HEK293 (cell line): Measurements from ENCODE around the gene CBY2.
A peak's percentile ranks its signal among the peaks of the same experiment; 100 is the strongest.

Experiments used
- CTCF ChIA-PET: fragments of 350-600 bp; formaldehyde crosslinking; extraction: SDS; loops from one replicate; lab custom pipeline; 2021; ENCODE audit warnings: antibody characterized with exemption; lab: Yijun Ruan, JAX
- POLR2A ChIA-PET: fragments of 300-600 bp; formaldehyde crosslinking; extraction: SDS; loops from one replicate; lab custom pipeline; 2020; ENCODE audit warnings: antibody characterized with exemption, inconsistent platforms; lab: Yijun Ruan, JAX
- H3K27ac ChIP-seq: fragments of 200-500 bp; sonication (Bioruptor generic); 2 replicates; pipeline ENCODE4 v1.5.1; 2014; ENCODE audit warnings: low read depth, low read length, control low read depth, inconsistent platforms; ENCODE audit errors: extremely low read depth
- H3K36me3 ChIP-seq, 2 experiments: fragments of 200-500 bp in 1 of 2; sonication (Bioruptor generic) in 1 of 2; 1 replicate in 1 of 2; 2 replicates in 1 of 2; pipeline ENCODE4 v1.5.1; 2014 to 2017; ENCODE audit warnings: inconsistent platforms in 2 of 2, low read length in 2 of 2; ENCODE audit not compliant: control insufficient read depth in 2 of 2, insufficient read depth in 1 of 2
- H3K4me1 ChIP-seq: fragments of 200-500 bp; sonication (Bioruptor generic); 2 replicates; pipeline ENCODE4 v1.5.1; 2014; ENCODE audit warnings: mild to moderate bottlenecking, low read length, inconsistent platforms; ENCODE audit not compliant: control insufficient read depth, insufficient read depth
- H3K4me3 ChIP-seq: 2 replicates; pipeline ENCODE4 v1.5.1; 2011; ENCODE audit warnings: low read depth, mild to moderate bottlenecking, control low read depth, low read length, moderate library complexity
- H3K9me3 ChIP-seq: fragments of 200-500 bp; sonication (Bioruptor generic); 2 replicates; pipeline ENCODE4 v1.5.1; 2014; ENCODE audit warnings: low read depth, low read length, inconsistent platforms; ENCODE audit not compliant: control insufficient read depth, insufficient read depth
- FEZF1 ChIP-seq: fragments of 450-650 bp; formaldehyde crosslinking; IDR thresholded peaks from 2 replicates; pipeline ENCODE4 v1.5.1; 2016; ENCODE audit warnings: missing biosample characterization, missing genetic modification characterization
- GLIS1 ChIP-seq: fragments of 450-650 bp; formaldehyde crosslinking; IDR thresholded peaks from 2 replicates; pipeline ENCODE4 v1.5.1; 2016; ENCODE audit warnings: missing biosample characterization, missing genetic modification characterization
- IKZF3 ChIP-seq: fragments of 450-650 bp; IDR thresholded peaks from 2 replicates; pipeline ENCODE4 v1.5.0; 2018; ENCODE audit warnings: missing biosample characterization, mild to moderate bottlenecking, missing genetic modification characterization, moderate library complexity
- MZF1 ChIP-seq: fragments of 450-650 bp; formaldehyde crosslinking; IDR thresholded peaks from 2 replicates; pipeline ENCODE4 v1.5.1; 2017; ENCODE audit warnings: missing biosample characterization, missing genetic modification characterization, borderline replicate concordance
- OSR2 ChIP-seq: fragments of 450-650 bp; formaldehyde crosslinking; IDR thresholded peaks from 2 replicates; pipeline ENCODE4 v1.5.1; 2016; ENCODE audit warnings: missing biosample characterization, missing genetic modification characterization
- PRDM2 ChIP-seq: fragments of 450-650 bp; formaldehyde crosslinking; IDR thresholded peaks from 2 replicates; pipeline ENCODE4 v1.5.1; 2016; ENCODE audit warnings: missing biosample characterization, missing genetic modification characterization, borderline replicate concordance
- PRDM6 ChIP-seq: fragments of 450-650 bp; formaldehyde crosslinking; IDR thresholded peaks from 2 replicates; pipeline ENCODE4 v1.5.1; 2017; ENCODE audit warnings: missing biosample characterization, missing genetic modification characterization
- WT1 ChIP-seq: fragments of 450-650 bp; formaldehyde crosslinking; IDR thresholded peaks from 2 replicates; pipeline ENCODE4 v1.5.1; 2016; ENCODE audit warnings: missing biosample characterization, missing genetic modification characterization
- ZBTB1 ChIP-seq: fragments of 450-650 bp; formaldehyde crosslinking; IDR thresholded peaks from 2 replicates; pipeline ENCODE4 v1.5.1; 2016; ENCODE audit warnings: missing biosample characterization, missing genetic modification characterization
- ZBTB44 ChIP-seq: fragments of 450-650 bp; IDR thresholded peaks from 2 replicates; pipeline ENCODE4 v1.5.1; 2018; ENCODE audit warnings: missing biosample characterization, mild to moderate bottlenecking, missing genetic modification characterization
- ZFP3 ChIP-seq: fragments of 450-650 bp; formaldehyde crosslinking; IDR thresholded peaks from 2 replicates; pipeline ENCODE4 v1.5.1; 2016; ENCODE audit warnings: low read depth, missing biosample characterization, missing genetic modification characterization
- ZNF16 ChIP-seq: fragments of 450-650 bp; formaldehyde crosslinking; IDR thresholded peaks from 2 replicates; pipeline ENCODE4 v1.5.1; 2016; ENCODE audit warnings: low read depth, missing biosample characterization, missing genetic modification characterization
- ZNF202 ChIP-seq: fragments of 450-650 bp; formaldehyde crosslinking; IDR thresholded peaks from 2 replicates; pipeline ENCODE4 v1.5.1; 2016; ENCODE audit warnings: missing biosample characterization, missing genetic modification characterization, borderline replicate concordance
- ZNF214 ChIP-seq: fragments of 450-650 bp; formaldehyde crosslinking; IDR thresholded peaks from 2 replicates; pipeline ENCODE4 v1.5.1; 2017; ENCODE audit warnings: missing biosample characterization, mild to moderate bottlenecking, missing genetic modification characterization, borderline replicate concordance
- ZNF354C ChIP-seq: fragments of 450-650 bp; formaldehyde crosslinking; IDR thresholded peaks from 2 replicates; pipeline ENCODE4 v1.5.1; 2016; ENCODE audit warnings: missing biosample characterization, missing genetic modification characterization, low read depth, borderline replicate concordance
- ZNF366 ChIP-seq: fragments of 450-650 bp; formaldehyde crosslinking; conservative IDR thresholded peaks from 2 replicates; pipeline ENCODE4 v1.5.1; 2016; ENCODE audit warnings: missing biosample characterization, missing genetic modification characterization
- ZNF37A ChIP-seq: fragments of 450-650 bp; IDR thresholded peaks from 2 replicates; pipeline ENCODE4 v1.5.1; 2018; ENCODE audit warnings: missing biosample characterization, missing genetic modification characterization
- ZNF488 ChIP-seq: fragments of 450-650 bp; formaldehyde crosslinking; IDR thresholded peaks from 2 replicates; pipeline ENCODE4 v1.5.1; 2016; ENCODE audit warnings: missing biosample characterization, missing genetic modification characterization
- ZNF544 ChIP-seq: fragments of 450-650 bp; formaldehyde crosslinking; IDR thresholded peaks from 2 replicates; pipeline ENCODE4 v1.5.0; 2017; ENCODE audit warnings: missing biosample characterization, missing genetic modification characterization
- ZNF548 ChIP-seq: fragments of 450-650 bp; formaldehyde crosslinking; IDR thresholded peaks from 2 replicates; pipeline ENCODE4 v1.5.1; 2016; ENCODE audit warnings: missing biosample characterization, missing genetic modification characterization
- ZNF561 ChIP-seq: fragments of 450-650 bp; IDR thresholded peaks from 2 replicates; pipeline ENCODE4 v1.5.1; 2018; ENCODE audit warnings: missing biosample characterization, missing genetic modification characterization, borderline replicate concordance
- ZNF596 ChIP-seq: fragments of 450-650 bp; IDR thresholded peaks from 2 replicates; pipeline ENCODE4 v1.5.0; 2018; ENCODE audit warnings: missing biosample characterization, mild to moderate bottlenecking, missing genetic modification characterization, moderate library complexity
- ZNF701 ChIP-seq: fragments of 450-650 bp; formaldehyde crosslinking; IDR thresholded peaks from 2 replicates; pipeline ENCODE4 v1.5.1; 2016; ENCODE audit warnings: missing biosample characterization, missing genetic modification characterization
- ZNF843 ChIP-seq: fragments of 450-650 bp; formaldehyde crosslinking; IDR thresholded peaks from 2 replicates; pipeline ENCODE4 v1.5.1; 2016; ENCODE audit warnings: missing biosample characterization, missing genetic modification characterization
- ZSCAN16 ChIP-seq: fragments of 450-650 bp; formaldehyde crosslinking; IDR thresholded peaks from 2 replicates; pipeline ENCODE4 v1.5.1; 2016; ENCODE audit warnings: missing biosample characterization, missing genetic modification characterization
- ZXDB ChIP-seq: fragments of 450-650 bp; formaldehyde crosslinking; IDR thresholded peaks from 2 replicates; pipeline ENCODE4 v1.5.1; 2016; ENCODE audit warnings: missing biosample characterization, missing genetic modification characterization

Gene CBY2

GRCh38 chr13:45674908-45675307, 27.2 kb upstream of the CBY2 start (continued):
- TF ChIP-seq ZNF488 (tag by site-specific recombination) (no peak), ZNF701 (tag by site-specific recombination) (0 out of 2 replicates have a peak, but pooled peaks have one; percentile 18), FEZF1 (tag by site-specific recombination) (0 out of 2 replicates have a peak, but pooled peaks have one; percentile 6), ZNF366 (tag by site-specific recombination) (0 out of 2 replicates have a peak, but pooled peaks have one; percentile 33), WT1 (tag by site-specific recombination) (0 out of 2 replicates have a peak, but pooled peaks have one; percentile 31), ZNF548 (tag by site-specific recombination) (no peak)

- CTCF ChIA-PET, result interaction anchor here (0.6 kb wide), 1 partner anchor 466 kb away, joined by 3 read pairs; no protein-coding TSS in a partner anchor
- POLR2A ChIA-PET, result no interaction called here
- no peak for TF ChIP-seq ZNF37A (tag by site-specific recombination)
- no peak for TF ChIP-seq ZSCAN16
- TF ChIP-seq ZNF561, result no peak
- TF ChIP-seq ZFP3 (tag by site-specific recombination), result no peak
- TF ChIP-seq ZBTB44 (tag by site-specific recombination), result no peak
- no peak for TF ChIP-seq ZNF544 (tag by site-specific recombination)
- TF ChIP-seq IKZF3 (tag by site-specific recombination), result no peak
- TF ChIP-seq ZNF596 (tag by site-specific recombination), result no peak
- no peak for TF ChIP-seq ZXDB (tag by site-specific recombination)
- TF ChIP-seq PRDM6, result peak; percentile 56
- no peak for TF ChIP-seq ZNF202 (tag by site-specific recombination)
- TF ChIP-seq MZF1 (tag by site-specific recombination), result no peak
- TF ChIP-seq ZNF843 (tag by site-specific recombination), result no peak
- TF ChIP-seq GLIS1 (tag by site-specific recombination), result peak; percentile 79
- peak; percentile 62; the same call in 1 of the 2 replicates for TF ChIP-seq OSR2
- TF ChIP-seq FEZF1 (tag by site-specific recombination), result peak; percentile 80
Observed at GRCh38 chr13:45678282-45678681, 23.8 kb upstream of the CBY2 start.

GRCh38 chr13:45681113-45681512, 21.0 kb upstream of the CBY2 start:
- Histone ChIP-seq H3K36me3 (no peaks in the 10 kb centered on the region), H3K4me3 (no peak overlapping the region), H3K4me1 (peaks cover 8% of the 10 kb centered on the region; the same call in 1 of the 2 replicates), H3K27ac (no peak overlapping the region), H3K9me3 (no peaks in the 10 kb centered on the region)
- CTCF ChIA-PET, result interaction anchor here (1.1 kb wide), 1 partner anchor 58 kb away, joined by 4 read pairs; no protein-coding TSS in a partner anchor
- POLR2A ChIA-PET, result no interaction called here
- no peak for TF ChIP-seq PRDM2
- TF ChIP-seq ZNF214 (tag by site-specific recombination), result no peak
- no peak for TF ChIP-seq ZNF354C (tag by site-specific recombination)
- TF ChIP-seq ZNF16 (tag by site-specific recombination), result no peak
- TF ChIP-seq ZBTB1 (tag by site-specific recombination), result no peak

More at GRCh38 chr13:45678282-45678681, 23.8 kb upstream of the CBY2 start:
- no peaks in the 10 kb centered on the region for H3K36me3 ChIP-seq
- H3K27ac ChIP-seq, result no peak overlapping the region
- H3K9me3 ChIP-seq, result no peaks in the 10 kb centered on the region
- no peak overlapping the region for H3K4me3 ChIP-seq
- peaks cover 8% of the 10 kb centered on the region; the same call in 1 of the 2 replicates for H3K4me1 ChIP-seq
